GM19099 (cell line): Measurements from ENCODE around the gene C1R.

Source experiments
- POLR2A ChIP-seq: IDR thresholded peaks from 3 replicates; pipeline ENCODE4 v1.6.1; 2011; ENCODE audit warnings: low read depth; ENCODE audit not compliant: insufficient read length; ENCODE audit errors: extremely low read depth

C1R gene

GRCh38 chr12:7091660-7092228 is 501 bp downstream of the C1R start:
- TF ChIP-seq POLR2A: no peak

GRCh38 chr12:7091171-7091570 is 1.1 kb downstream of the C1R start:
- no peak for TF ChIP-seq POLR2A

DNA sequence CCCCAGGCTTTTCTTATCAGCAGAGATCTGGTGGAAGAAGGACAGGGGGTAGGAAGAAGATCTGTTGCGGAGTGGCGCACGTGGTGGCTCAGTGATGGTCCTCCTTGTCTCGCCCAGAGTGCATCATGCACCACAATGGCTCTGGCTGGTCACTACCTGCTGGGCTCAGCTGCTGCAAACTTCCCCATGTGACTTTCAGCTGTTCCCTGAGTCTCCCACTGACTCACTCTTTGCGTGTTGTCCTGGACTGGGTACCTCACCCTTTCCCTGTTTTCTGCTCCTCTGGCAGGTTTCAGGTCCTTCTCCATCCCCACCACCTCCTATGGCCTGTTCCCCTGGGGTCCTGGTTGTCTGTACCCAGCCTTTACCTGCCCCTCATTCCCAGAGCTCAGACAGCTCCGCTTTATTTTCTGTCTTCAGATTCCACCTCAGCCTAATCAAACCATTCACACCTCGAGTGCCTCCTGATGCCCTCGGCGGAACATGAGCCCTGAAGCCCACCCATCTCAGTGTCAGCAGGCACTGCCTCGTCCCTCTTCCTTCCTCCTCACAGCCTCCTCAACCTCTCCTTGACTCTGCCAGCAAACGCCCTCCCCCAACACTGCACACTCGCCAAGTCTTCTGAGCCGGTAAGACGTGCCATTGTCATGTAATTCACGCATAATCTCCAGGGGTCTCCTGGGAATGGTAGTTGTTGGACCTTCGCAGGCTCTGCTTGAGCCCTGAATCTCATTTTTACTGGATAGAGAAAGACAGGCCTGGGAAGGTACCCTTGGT is 1.8 kb downstream of the C1R start:
- no peak for TF ChIP-seq POLR2A

GRCh38 chr12:7089196-7089871 is 2.9 kb downstream of the C1R start:
- TF ChIP-seq POLR2A: no peak

DNA sequence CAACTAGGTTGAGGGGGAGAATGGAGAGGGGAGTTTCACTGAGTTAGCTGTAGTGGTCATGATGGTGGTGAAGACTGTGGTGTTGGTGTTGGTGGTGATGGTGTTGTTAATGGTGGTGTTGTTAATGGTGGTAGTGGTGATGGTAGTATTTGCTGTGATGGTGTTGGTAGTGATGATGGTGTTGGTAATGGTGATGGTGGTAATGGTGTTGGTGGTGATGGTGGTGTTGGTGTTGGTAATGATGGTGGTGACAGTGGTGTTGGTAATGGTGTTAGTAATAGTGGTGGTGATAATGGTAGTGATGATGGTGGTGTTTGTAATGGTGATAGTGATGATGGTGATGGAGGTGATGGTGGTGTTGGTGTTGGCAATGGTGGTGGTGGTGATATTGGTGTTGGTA is 9.1 kb downstream of the C1R start:
- TF ChIP-seq POLR2A: no peak

DNA sequence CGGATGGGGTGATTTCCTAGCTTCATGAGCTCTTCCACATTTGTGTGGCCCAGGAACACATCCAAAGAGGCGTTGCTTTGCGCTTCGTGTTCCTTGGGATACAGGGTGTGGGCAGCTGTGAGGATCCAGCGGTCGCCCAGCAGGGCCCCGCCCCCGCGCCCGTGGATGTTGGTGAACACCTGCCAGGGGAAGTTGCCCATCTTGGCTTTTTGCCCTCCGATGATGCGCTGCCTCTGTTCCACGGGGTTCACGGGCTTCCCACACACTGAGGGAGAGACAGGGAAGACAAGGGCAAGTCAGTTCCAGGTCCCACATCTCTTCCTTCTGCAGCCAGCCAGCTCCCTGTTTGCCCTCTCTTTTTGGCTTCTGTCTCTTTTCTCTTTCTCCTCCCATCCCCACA is 11.2 kb downstream of the C1R start:
- TF ChIP-seq POLR2A: no peak

GRCh38 chr12:7079826-7080125 is 12.5 kb downstream of the C1R start:
- TF ChIP-seq POLR2A: no peak

- no peak for TF ChIP-seq POLR2A
Observed at GRCh38 chr12:7078163-7078562, 14.1 kb downstream of the C1R start.

GRCh38 chr12:7076493-7076892 is 15.8 kb downstream of the C1R start:
- no peak for TF ChIP-seq POLR2A

DNA sequence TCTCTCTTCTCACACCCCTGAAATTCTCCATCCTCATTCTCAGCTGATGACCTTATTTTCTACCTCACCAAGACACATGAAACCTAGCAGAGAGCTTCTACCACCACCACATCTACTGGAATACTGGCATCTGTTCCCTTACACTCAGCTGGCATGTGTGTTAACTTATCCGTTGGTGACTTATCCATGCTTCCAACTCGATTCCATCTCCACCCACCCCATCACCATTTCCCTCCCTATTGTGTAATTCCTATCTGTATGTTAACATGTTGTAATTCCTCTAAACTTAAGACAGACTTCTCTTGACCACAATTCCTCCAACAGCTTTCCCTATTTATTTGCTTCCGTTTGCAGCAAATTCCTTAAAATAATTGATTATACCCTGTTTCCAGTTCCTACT is 16.3 kb downstream of the C1R start:
- TF ChIP-seq POLR2A: no peak

DNA sequence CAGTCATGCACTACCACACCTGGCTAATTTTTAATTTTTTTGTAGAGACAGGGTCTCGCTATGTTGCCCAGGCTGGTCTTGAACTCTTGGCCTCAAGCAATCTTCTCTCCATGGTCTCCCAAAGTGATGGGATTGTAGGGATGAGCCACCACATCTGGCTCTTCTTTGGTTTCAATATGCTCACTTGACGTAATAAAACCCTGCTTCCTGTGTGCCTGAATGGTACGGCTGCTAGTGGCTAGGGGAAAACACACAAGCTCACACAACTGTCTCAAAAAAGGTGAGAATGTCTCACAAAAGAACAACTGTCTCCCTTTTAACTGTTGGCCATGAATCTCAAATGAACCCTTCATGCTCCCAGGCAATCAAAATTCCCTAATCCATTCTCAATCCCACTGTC is 16.7 kb downstream of the C1R start:
- TF ChIP-seq POLR2A: no peak

- TF ChIP-seq POLR2A: no peak
Observed at GRCh38 chr12:7073946-7074345, 18.3 kb downstream of the C1R start.

DNA sequence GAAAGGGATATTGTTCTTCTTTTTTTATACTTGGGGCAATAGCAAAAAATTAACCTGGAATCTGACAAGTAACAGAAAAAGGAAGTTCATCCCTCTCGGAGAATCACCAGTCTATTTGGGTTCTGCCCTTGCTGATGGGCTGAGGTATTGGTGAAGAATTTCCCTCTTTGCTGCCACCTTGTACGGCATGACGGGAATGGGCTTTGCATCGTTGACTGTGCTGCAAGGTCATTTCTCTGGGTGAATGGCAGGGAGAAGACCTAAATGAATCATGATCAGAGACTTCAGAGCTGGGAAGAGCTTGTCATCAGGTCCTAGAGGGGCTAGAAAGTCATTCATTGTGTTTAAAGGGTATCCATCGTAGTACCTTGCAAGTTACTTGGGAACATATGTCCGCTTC is 19.7 kb downstream of the C1R start:
- no peak for TF ChIP-seq POLR2A

DNA sequence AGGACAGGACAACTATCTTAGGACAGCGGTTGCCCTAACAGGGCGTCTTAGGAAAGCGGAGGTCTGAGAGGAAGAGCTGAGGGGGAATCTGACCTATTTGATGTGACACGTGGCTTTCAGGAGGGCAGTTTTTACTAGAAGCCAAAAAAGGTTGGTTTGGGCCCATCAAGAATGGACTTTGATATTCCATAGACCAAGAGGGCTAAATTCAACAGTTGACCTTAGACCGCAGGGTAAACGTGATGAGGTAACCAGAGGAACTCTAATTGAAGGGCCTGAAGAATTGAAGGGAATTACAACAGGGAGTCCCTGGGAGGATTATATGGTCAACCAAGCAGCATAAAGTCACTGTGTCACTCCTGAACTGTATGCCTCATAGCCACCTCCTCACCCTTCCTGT is 20.2 kb downstream of the C1R start:
- TF ChIP-seq POLR2A: no peak

DNA sequence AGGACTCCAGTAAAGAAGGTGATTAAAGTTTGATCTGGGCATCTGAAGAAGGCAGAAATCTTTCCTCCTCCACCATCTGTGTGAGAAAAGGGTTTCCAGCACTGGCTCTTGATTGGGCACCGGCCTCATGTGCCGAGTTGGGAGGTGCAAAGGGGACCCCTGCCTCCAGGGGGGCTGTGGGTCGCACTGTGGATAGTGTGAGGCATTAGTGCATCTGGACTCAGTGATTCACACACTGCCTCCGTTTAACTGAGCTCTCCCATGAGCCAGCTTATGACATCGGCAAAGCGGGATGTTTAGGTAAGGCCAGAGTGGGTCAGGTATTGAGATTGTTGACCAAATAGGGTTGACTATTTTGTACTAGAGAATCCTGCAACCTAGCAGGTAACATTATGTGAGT is 22.9 kb downstream of the C1R start:
- no peak for TF ChIP-seq POLR2A

DNA sequence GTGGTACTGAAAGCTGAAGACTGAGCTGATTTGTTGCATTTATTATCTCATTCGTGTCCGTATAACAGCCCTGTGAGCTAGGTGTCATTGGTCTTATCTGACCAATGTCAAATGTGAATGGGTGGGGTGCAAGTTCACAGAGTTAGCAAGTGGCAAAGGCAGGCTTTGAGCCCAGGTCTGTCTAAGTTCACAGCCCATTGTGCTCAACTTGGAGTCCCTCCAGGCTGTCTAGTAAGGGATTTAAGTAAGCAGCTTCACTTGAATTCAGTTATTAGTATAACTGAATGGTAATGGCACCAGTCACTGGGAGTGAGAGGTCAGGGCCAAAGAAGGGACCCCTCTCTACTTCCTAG is 23.3 kb downstream of the C1R start:
- no peak for TF ChIP-seq POLR2A
